ENCODE measurements around the gene COPG2. TPM values are rescaled to one million over a fixed set of nuclear protein-coding genes. Genes with fewer than 3 reads are reported as not detected.

COPG2 gene
- total and polyA plus RNA-seq, 2 of the 13 experiments (the other 11 are each of a cell fraction or from before 2014, with no cell fraction given) = 14.1 to 17.7 TPM

DNA sequence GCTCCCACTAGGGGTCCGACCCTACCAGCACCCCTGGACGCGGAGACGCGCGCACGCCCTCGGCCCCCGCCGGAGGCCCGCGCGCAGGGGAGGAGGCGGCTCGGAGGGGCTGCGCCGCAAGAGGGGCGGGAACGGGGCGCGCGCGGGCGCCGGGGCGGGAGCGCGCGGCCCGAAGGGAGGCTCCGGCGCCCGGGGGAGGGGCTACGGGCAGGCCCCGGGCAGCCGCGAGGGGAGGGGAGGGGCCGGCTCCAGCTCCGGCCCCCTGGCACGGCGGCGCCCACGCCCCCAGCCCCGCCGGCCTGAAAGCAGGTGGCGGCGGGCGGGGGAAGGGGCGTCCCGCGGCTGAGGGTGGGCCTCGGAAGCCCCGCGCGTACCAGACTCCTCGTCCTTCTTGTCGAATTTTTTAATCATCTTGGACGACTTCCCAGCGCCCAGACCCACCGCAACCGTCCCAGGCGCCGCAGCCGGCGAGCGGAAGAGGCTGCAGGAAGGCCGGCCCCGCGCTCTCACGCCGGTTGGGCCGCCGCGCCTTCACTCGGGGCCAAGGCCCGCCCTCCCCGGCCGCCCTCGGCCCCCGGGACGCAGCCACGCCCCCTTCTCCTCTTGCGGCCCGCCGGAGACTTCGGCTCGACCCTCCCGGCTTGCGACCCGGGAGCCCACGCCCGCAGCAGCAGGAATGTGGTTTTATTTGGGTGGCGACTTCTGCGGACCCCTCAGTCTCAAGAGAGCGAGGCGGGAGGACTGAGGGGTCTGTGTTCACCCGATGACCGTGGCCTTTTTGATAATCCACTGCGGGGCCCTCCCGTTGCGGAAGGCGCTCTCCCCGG, at the start of gene COPG2 (continued):
- TF ChIP-seq, protein P1, sequence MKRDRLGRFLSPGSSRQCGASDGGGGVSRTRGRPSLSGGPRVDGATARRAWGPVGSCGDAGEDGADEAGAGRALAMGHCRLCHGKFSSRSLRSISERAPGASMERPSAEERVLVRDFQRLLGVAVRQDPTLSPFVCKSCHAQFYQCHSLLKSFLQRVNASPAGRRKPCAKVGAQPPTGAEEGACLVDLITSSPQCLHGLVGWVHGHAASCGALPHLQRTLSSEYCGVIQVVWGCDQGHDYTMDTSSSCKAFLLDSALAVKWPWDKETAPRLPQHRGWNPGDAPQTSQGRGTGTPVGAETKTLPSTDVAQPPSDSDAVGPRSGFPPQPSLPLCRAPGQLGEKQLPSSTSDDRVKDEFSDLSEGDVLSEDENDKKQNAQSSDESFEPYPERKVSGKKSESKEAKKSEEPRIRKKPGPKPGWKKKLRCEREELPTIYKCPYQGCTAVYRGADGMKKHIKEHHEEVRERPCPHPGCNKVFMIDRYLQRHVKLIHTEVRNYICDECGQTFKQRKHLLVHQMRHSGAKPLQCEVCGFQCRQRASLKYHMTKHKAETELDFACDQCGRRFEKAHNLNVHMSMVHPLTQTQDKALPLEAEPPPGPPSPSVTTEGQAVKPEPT (CRISPR knock-in tag; IDR thresholded peaks at IDR 0.05; ENCODE audit: low read depth) = 0 out of 2 replicates have a peak, but pooled peaks have one; percentile 36
- TF ChIP-seq NR1H2 (CRISPR knock-in tag; IDR thresholded peaks at IDR 0.05; ENCODE audit: borderline replicate concordance, low read depth) (no peak), PAF1 (CRISPR knock-in tag; IDR thresholded peaks at IDR 0.05) (no peak), AGO2 (optimal IDR thresholded peaks at IDR 0.05; ENCODE audit: low read depth, low read length) (peak; percentile 38), ZNF317 (CRISPR knock-in tag; IDR thresholded peaks at IDR 0.05) (no peak), ZNF235 (CRISPR knock-in tag; IDR thresholded peaks at IDR 0.05; ENCODE audit: borderline replicate concordance) (peak; percentile 12; the same call in 1 of the 2 replicates), NFRKB (IDR thresholded peaks at IDR 0.05) (no peak), ZNF724P (CRISPR knock-in tag; IDR thresholded peaks at IDR 0.05; ENCODE audit: borderline replicate concordance) (0 out of 2 replicates have a peak, but pooled peaks have one; percentile 39), ZSCAN20 (CRISPR knock-in tag; IDR thresholded peaks at IDR 0.05; ENCODE audit: borderline replicate concordance) (no peak; the same call in 1 of the 2 replicates), ZNF33B (CRISPR knock-in tag; IDR thresholded peaks at IDR 0.05) (peak; percentile 74; the same call in 1 of the 2 replicates), ZNF326 (CRISPR knock-in tag; IDR thresholded peaks at IDR 0.05; ENCODE audit: borderline replicate concordance) (no peak), ZNF441 (CRISPR knock-in tag; IDR thresholded peaks at IDR 0.05; ENCODE audit: borderline replicate concordance) (no peak; the same call in 1 of the 2 replicates), GFI1 (CRISPR knock-in tag; IDR thresholded peaks at IDR 0.05; ENCODE audit: borderline replicate concordance) (no peak; the same call in 1 of the 2 replicates), TP53 (CRISPR knock-in tag; conservative IDR thresholded peaks at IDR 0.05) (no peak), SMYD3 (CRISPR knock-in tag; IDR thresholded peaks at IDR 0.05) (no peak; the same call in 1 of the 2 replicates), TEAD2 (CRISPR knock-in tag; IDR thresholded peaks at IDR 0.05) (no peak), RBAK (CRISPR knock-in tag; IDR thresholded peaks at IDR 0.05) (no peak)
- TF ChIP-seq, protein P2, sequence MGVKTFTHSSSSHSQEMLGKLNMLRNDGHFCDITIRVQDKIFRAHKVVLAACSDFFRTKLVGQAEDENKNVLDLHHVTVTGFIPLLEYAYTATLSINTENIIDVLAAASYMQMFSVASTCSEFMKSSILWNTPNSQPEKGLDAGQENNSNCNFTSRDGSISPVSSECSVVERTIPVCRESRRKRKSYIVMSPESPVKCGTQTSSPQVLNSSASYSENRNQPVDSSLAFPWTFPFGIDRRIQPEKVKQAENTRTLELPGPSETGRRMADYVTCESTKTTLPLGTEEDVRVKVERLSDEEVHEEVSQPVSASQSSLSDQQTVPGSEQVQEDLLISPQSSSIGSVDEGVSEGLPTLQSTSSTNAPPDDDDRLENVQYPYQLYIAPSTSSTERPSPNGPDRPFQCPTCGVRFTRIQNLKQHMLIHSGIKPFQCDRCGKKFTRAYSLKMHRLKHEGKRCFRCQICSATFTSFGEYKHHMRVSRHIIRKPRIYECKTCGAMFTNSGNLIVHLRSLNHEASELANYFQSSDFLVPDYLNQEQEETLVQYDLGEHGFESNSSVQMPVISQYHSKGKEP (CRISPR knock-in tag; IDR thresholded peaks at IDR 0.05) = no peak
- TF ChIP-seq, protein P3, sequence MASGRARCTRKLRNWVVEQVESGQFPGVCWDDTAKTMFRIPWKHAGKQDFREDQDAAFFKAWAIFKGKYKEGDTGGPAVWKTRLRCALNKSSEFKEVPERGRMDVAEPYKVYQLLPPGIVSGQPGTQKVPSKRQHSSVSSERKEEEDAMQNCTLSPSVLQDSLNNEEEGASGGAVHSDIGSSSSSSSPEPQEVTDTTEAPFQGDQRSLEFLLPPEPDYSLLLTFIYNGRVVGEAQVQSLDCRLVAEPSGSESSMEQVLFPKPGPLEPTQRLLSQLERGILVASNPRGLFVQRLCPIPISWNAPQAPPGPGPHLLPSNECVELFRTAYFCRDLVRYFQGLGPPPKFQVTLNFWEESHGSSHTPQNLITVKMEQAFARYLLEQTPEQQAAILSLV (CRISPR knock-in tag; IDR thresholded peaks at IDR 0.05; ENCODE audit: borderline replicate concordance) = peak; percentile 61; the same call in 1 of the 2 replicates
- TF ChIP-seq, protein P4, sequence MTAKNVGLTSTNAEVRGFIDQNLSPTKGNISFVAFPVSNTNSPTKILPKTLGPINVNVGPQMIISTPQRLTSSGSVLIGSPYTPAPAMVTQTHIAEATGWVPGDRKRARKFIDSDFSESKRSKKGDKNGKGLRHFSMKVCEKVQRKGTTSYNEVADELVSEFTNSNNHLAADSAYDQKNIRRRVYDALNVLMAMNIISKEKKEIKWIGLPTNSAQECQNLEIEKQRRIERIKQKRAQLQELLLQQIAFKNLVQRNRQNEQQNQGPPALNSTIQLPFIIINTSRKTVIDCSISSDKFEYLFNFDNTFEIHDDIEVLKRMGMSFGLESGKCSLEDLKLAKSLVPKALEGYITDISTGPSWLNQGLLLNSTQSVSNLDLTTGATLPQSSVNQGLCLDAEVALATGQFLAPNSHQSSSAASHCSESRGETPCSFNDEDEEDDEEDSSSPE (CRISPR knock-in tag; IDR thresholded peaks at IDR 0.05) = peak; percentile 31; the same call in 1 of the 2 replicates
- TF ChIP-seq, protein P5, sequence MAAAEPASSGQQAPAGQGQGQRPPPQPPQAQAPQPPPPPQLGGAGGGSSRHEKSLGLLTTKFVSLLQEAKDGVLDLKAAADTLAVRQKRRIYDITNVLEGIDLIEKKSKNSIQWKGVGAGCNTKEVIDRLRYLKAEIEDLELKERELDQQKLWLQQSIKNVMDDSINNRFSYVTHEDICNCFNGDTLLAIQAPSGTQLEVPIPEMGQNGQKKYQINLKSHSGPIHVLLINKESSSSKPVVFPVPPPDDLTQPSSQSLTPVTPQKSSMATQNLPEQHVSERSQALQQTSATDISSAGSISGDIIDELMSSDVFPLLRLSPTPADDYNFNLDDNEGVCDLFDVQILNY (CRISPR knock-in tag; conservative IDR thresholded peaks at IDR 0.05) = no peak
- TF ChIP-seq, protein P6, sequence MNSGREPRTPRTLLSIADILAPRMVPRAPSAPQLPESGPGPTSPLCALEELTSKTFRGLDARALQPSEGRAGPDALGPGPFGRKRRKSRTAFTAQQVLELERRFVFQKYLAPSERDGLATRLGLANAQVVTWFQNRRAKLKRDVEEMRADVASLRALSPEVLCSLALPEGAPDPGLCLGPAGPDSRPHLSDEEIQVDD (CRISPR knock-in tag; IDR thresholded peaks at IDR 0.05; ENCODE audit: borderline replicate concordance) = no peak
